Measurements from ENCODE around the gene CDKAL1. TPM values are rescaled to one million over a fixed set of nuclear protein-coding genes. Genes with fewer than 3 reads are reported as not detected.

CDKAL1 gene
- total RNA-seq, 2 experiments from 2014 or later: 20.4 TPM

DNA sequence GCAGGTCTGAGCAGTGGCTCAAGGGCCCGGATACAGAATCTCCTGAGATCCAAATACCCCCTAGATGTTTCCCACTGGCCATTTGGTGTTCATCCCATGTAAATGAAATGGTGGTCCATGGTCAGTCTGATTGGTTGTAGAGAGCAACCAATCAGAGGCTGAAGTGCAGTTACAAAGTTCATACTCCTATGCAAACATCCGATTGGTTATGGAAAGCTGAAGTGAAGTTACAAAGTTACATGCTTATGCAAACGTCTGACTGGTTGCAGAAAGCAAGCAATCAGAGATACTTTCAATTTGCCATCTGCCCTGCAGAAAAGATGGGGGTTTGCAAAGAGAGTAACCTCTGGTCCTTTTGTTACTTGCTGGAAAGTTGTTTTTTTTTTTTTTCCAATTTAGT, 313.6 kb downstream of the CDKAL1 start:
- Mint-ChIP-seq H3K36me3 (ENCODE audit: low read depth) (peaks cover 23% of the 10 kb centered on the region), H3K4me1 (ENCODE audit: low read depth) (peaks cover 4% of the 10 kb centered on the region), H3K27me3 (ENCODE audit: low read depth) (no peaks in the 10 kb centered on the region), H3K4me3 (no peak overlapping the region), H3K9me3 (no peaks in the 10 kb centered on the region), H3K27ac (no peak overlapping the region)
- no peak for DNase-seq
- CTCF ChIA-PET: no interaction called here
- intact Hi-C loops (cut with micrococcal nuclease): loop anchor here (10.0 kb wide), 1 partner anchor 263 kb away; no protein-coding TSS in a partner anchor

GRCh38 chr6:20850686-20851416, 316.6 kb downstream of the CDKAL1 start:
- H3K36me3 Mint-ChIP-seq (ENCODE audit: low read depth): peaks cover 26% of the 10 kb centered on the region
- DNase-seq: no peak
- H3K4me1 Mint-ChIP-seq (ENCODE audit: low read depth): peaks cover 4% of the 10 kb centered on the region
- intact Hi-C loops (cut with micrococcal nuclease): no loop called here
- H3K4me3 Mint-ChIP-seq: no peak overlapping the region
- H3K27me3 Mint-ChIP-seq (ENCODE audit: low read depth): no peaks in the 10 kb centered on the region
- no peaks in the 10 kb centered on the region for H3K9me3 Mint-ChIP-seq
- CTCF ChIA-PET: interaction anchor here (0.6 kb wide), 1 partner anchor 452 kb away, joined by 3 read pairs; no protein-coding TSS in a partner anchor
- no peak overlapping the region for H3K27ac Mint-ChIP-seq

DNA sequence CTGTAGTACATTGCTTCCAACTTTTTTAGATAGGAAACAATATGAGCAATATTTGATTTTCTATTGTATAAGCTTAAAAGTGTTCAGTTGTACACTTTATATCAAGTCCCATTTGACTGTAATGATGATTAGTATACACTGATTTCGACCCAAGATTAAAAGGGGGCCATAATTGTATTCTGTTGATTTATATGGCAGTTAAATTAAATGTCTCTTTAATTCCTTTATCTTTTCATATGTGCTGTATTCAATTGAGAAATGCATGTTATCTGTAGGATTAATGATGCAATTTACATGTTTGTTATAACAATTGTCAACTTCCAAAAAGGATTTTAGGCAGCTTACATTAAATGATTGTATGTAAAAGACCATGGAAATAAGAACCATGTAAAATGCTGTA, 317.5 kb downstream of the CDKAL1 start:
- Mint-ChIP-seq H3K9me3 (no peaks in the 10 kb centered on the region), H3K4me1 (ENCODE audit: low read depth) (peaks cover 3% of the 10 kb centered on the region), H3K4me3 (no peak overlapping the region), H3K27me3 (ENCODE audit: low read depth) (no peaks in the 10 kb centered on the region), H3K27ac (no peak overlapping the region), H3K36me3 (ENCODE audit: low read depth) (peaks cover 24% of the 10 kb centered on the region)
- DNase-seq: no peak
- CTCF ChIA-PET: no interaction called here
- intact Hi-C loops (cut with micrococcal nuclease): no loop called here

DNA sequence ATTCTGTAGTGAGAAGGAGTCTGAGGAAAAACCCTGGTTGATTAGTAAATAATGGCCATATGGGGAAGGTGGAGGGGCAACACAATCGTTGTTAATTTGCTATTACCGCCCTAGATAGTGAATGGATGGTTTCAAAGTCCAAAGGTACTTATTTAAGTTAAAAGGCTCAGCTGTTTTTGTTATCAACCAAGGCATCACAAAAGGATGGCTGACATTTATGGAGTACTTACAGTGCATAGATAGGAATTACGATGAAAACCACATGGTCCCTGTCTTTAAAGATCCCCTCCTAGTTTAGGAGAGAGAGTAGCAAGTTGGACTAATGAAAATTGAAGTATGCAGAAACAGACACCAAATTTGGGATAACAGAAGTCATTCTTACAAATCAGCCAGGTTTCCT, 319.6 kb downstream of the CDKAL1 start:
- Mint-ChIP-seq H3K4me3 (no peak overlapping the region), H3K4me1 (ENCODE audit: low read depth) (no peaks in the 10 kb centered on the region), H3K27ac (no peak overlapping the region), H3K36me3 (ENCODE audit: low read depth) (peaks cover 13% of the 10 kb centered on the region), H3K27me3 (ENCODE audit: low read depth) (no peaks in the 10 kb centered on the region), H3K9me3 (no peaks in the 10 kb centered on the region)
- intact Hi-C loops (cut with micrococcal nuclease): no loop called here
- CTCF ChIA-PET: no interaction called here
- no peak for DNase-seq

GRCh38 chr6:20856681-20857288, 322.5 kb downstream of the CDKAL1 start:
- intact Hi-C loops (cut with micrococcal nuclease): no loop called here
- peaks cover 8% of the 10 kb centered on the region for H3K36me3 Mint-ChIP-seq (ENCODE audit: low read depth)
- CTCF ChIA-PET: no interaction called here
- DNase-seq: no peak
- H3K4me3 Mint-ChIP-seq: no peak overlapping the region
- H3K27me3 Mint-ChIP-seq (ENCODE audit: low read depth): no peaks in the 10 kb centered on the region
- H3K4me1 Mint-ChIP-seq (ENCODE audit: low read depth): no peaks in the 10 kb centered on the region
- no peaks in the 10 kb centered on the region for H3K9me3 Mint-ChIP-seq
- H3K27ac Mint-ChIP-seq: no peak overlapping the region

DNA sequence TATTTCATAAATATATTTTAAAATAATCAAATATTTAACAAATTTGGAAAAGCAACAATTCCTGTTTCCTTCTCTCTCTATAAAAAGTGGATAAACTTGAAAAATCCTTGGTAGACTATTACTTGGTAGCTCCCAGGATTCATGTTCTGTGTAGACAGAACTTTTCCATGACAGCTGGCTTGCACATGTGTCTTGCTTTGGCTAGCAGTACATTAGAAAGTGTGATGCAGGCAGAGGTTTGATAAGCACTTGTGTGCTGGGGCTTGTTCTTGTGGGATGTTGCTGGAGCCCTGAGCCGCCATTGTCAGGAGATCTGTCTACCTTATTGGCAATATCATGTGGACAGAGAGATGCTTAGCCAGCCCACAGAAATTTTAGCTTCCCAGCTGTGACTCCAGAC, 327.2 kb downstream of the CDKAL1 start:
- Mint-ChIP-seq H3K9me3 (no peaks in the 10 kb centered on the region), H3K27me3 (ENCODE audit: low read depth) (no peaks in the 10 kb centered on the region), H3K27ac (no peak overlapping the region), H3K4me1 (ENCODE audit: low read depth) (no peaks in the 10 kb centered on the region), H3K4me3 (no peak overlapping the region), H3K36me3 (ENCODE audit: low read depth) (no peaks in the 10 kb centered on the region)
- intact Hi-C loops (cut with micrococcal nuclease): no loop called here
- no peak for DNase-seq
- CTCF ChIA-PET: no interaction called here

GRCh38 chr6:20866036-20866435, 331.8 kb downstream of the CDKAL1 start:
- Mint-ChIP-seq H3K4me3 (no peak overlapping the region), H3K27me3 (ENCODE audit: low read depth) (no peaks in the 10 kb centered on the region), H3K4me1 (ENCODE audit: low read depth) (no peaks in the 10 kb centered on the region), H3K36me3 (ENCODE audit: low read depth) (peaks cover 4% of the 10 kb centered on the region), H3K9me3 (no peaks in the 10 kb centered on the region), H3K27ac (no peak overlapping the region)
- no peak for DNase-seq
- intact Hi-C loops (cut with micrococcal nuclease): no loop called here
- CTCF ChIA-PET: interaction anchor here (0.6 to 0.7 kb wide), 3 partner anchors 248 to 1937 kb away, joined by 3 read pairs; no protein-coding TSS in a partner anchor

GRCh38 chr6:20866935-20867703, 332.9 kb downstream of the CDKAL1 start:
- no peaks in the 10 kb centered on the region for H3K27me3 Mint-ChIP-seq (ENCODE audit: low read depth)

GRCh38 chr6:20868397-20869096, 334.3 kb downstream of the CDKAL1 start:
- intact Hi-C loops (cut with micrococcal nuclease): no loop called here
- H3K36me3 Mint-ChIP-seq (ENCODE audit: low read depth): peaks cover 11% of the 10 kb centered on the region
- no peaks in the 10 kb centered on the region for H3K9me3 Mint-ChIP-seq
- CTCF ChIA-PET: no interaction called here
- no peak overlapping the region for H3K27ac Mint-ChIP-seq
- H3K4me1 Mint-ChIP-seq (ENCODE audit: low read depth): no peaks in the 10 kb centered on the region
- no peak overlapping the region for H3K4me3 Mint-ChIP-seq
- no peaks in the 10 kb centered on the region for H3K27me3 Mint-ChIP-seq (ENCODE audit: low read depth)
- no peak for DNase-seq

More at GRCh38 chr6:20866935-20867703, 332.9 kb downstream of the CDKAL1 start:
- Mint-ChIP-seq H3K36me3 (ENCODE audit: low read depth) (peaks cover 5% of the 10 kb centered on the region), H3K4me3 (no peak overlapping the region), H3K27ac (no peak overlapping the region), H3K4me1 (ENCODE audit: low read depth) (no peaks in the 10 kb centered on the region), H3K9me3 (no peaks in the 10 kb centered on the region)
- CTCF ChIA-PET: no interaction called here
- intact Hi-C loops (cut with micrococcal nuclease): no loop called here
- no peak for DNase-seq

GRCh38 chr6:20870021-20870420, 335.8 kb downstream of the CDKAL1 start:
- H3K4me3 Mint-ChIP-seq: no peak overlapping the region
- no peak for DNase-seq
- H3K36me3 Mint-ChIP-seq (ENCODE audit: low read depth): peaks cover 18% of the 10 kb centered on the region
- no peak overlapping the region for H3K27ac Mint-ChIP-seq
- intact Hi-C loops (cut with micrococcal nuclease): no loop called here
- peaks cover 2% of the 10 kb centered on the region for H3K9me3 Mint-ChIP-seq
- CTCF ChIA-PET: no interaction called here
- no peaks in the 10 kb centered on the region for H3K4me1 Mint-ChIP-seq (ENCODE audit: low read depth)
- no peaks in the 10 kb centered on the region for H3K27me3 Mint-ChIP-seq (ENCODE audit: low read depth)

DNA sequence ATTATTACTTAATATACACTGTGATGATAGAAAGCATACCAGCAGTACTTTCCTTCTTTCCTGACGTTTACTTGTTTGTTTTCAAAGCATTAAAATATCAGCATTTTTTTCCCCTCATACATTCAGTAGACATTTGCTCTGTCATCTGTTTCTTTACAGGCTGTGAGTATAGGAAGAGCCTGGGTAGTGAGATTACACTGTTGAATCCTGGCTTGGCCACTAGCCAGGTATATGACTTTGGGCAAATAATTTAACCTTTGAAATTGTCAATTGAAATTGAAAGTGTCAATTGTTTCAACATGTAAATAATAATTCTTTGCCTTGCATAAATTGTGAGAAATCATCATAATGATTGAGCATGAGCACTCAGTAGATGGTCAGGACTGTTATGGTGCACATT, 336.2 kb downstream of the CDKAL1 start:
- H3K27ac Mint-ChIP-seq: no peak overlapping the region
- CTCF ChIA-PET: no interaction called here
- H3K4me1 Mint-ChIP-seq (ENCODE audit: low read depth): no peaks in the 10 kb centered on the region
- no peaks in the 10 kb centered on the region for H3K27me3 Mint-ChIP-seq (ENCODE audit: low read depth)
- no peak overlapping the region for H3K4me3 Mint-ChIP-seq
- intact Hi-C loops (cut with micrococcal nuclease): no loop called here
- peaks cover 2% of the 10 kb centered on the region for H3K9me3 Mint-ChIP-seq
- peaks cover 19% of the 10 kb centered on the region for H3K36me3 Mint-ChIP-seq (ENCODE audit: low read depth)
- DNase-seq: no peak

- Mint-ChIP-seq H3K4me1 (ENCODE audit: low read depth) (peaks cover 9% of the 10 kb centered on the region), H3K36me3 (ENCODE audit: low read depth) (peaks cover 30% of the 10 kb centered on the region), H3K4me3 (no peak overlapping the region), H3K9me3 (peaks cover 2% of the 10 kb centered on the region), H3K27ac (no peak overlapping the region), H3K27me3 (ENCODE audit: low read depth) (no peaks in the 10 kb centered on the region)
- intact Hi-C loops (cut with micrococcal nuclease): no loop called here
- DNase-seq: no peak
- CTCF ChIA-PET: no interaction called here
These were observed 339.4 kb downstream of the CDKAL1 start for GRCh38 chr6:20873425-20874190.
